Fibroblast of peridontal ligament (primary cell): ENCODE results near the gene ZNF768.
"Not testable (repeated sequence)": the region's sequence is repeated elsewhere in the genome, so short reads cannot be mapped to it uniquely, and the experiment has no call there.

Source experiments
- DNase-seq: peaks from one replicate; pipeline ENCODE4 v3.0.0-alpha.2; 2010; ENCODE audit errors: extremely low read depth

Gene ZNF768

GRCh38 chr16:30510376-30510938, 15.9 kb downstream of the ZNF768 start:
- DNase-seq, result no peak

DNA sequence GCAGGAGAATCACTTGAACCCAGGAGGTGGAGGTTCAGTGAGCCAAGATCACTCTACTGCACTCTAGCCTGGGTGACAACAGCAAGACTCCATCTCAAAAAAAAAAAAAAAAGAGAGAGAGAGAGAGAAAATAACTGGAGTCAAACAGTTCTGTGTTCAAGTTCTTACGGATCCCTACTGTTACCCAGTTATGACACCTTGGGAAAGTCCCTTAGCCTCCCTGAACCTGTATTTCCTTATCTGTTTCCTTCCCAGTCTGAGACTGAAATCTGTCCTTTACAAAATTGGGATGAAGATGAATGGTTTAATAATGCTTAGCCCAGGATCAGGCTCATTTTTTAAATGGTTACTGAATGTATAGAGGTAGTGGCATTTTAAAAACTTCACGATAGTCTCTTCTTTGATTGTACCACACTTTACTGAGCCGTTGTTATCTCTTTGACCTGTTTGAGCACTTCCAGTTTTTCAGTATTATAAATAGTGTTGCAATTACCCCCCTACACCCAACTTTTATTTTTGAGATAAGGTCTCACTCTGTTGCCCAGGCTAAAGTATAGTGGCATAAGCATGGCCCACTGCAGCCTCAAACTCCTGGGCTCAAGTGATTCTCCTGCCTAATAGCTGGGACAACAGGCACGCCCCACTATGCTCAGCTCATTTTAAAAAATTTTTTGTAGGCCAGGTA, 17.1 kb downstream of the ZNF768 start:
- DNase-seq, result no peak

GRCh38 chr16:30503403-30504296, 22.7 kb downstream of the ZNF768 start:
- no peak for DNase-seq

- no peak for DNase-seq
Observed at GRCh38 chr16:30499284-30499683, 27.1 kb downstream of the ZNF768 start.

DNA sequence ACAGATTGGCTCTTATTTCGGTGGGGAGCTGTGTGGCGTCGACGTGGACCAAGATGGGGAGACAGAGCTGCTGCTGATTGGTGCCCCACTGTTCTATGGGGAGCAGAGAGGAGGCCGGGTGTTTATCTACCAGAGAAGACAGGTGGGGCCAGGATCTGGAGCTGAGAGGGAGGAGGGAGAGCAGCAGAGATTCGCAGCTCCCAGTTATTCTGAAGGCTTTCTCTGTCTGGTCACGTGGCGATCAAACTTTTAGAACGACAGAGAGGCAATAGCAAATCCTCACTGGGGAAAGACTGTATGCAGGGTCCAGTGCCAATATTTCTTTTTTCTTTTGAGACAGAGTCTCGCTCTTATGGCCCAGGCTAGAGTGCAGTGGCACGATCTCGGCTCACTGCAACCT, 31.7 kb downstream of the ZNF768 start:
- no peak for DNase-seq

DNA sequence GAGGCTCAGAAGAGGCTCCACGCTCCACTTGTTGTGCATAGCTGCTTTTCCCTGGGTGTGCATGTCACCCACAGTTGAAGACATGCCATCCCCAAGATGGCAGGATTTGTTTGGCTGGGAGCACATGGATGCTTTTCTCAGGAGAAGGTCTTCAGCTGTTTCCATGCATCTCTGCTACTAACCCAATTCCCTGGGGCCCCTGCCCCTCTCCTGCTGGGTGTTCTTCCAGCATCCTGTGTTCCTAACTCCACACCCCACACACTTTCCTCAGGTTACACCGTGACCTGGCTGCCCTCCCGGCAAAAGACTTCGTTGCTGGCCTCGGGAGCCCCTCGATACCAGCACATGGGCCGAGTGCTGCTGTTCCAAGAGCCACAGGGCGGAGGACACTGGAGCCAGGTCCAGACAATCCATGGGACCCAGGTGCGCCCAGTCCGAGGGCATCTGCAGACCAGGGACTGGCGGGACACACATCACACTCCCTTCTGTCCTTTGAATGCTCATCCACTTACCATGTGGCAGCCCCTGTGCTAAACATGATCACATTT, 32.4 kb downstream of the ZNF768 start:
- DNase-seq, result no peak

GRCh38 chr16:30491744-30492308, 34.5 kb downstream of the ZNF768 start:
- DNase-seq, result peak; percentile 72

GRCh38 chr16:30491229-30491628, 35.1 kb downstream of the ZNF768 start:
- DNase-seq, result no peak

GRCh38 chr16:30490210-30490609, 36.2 kb downstream of the ZNF768 start:
- DNase-seq, result peak; percentile 16

- no peak for DNase-seq
Observed at GRCh38 chr16:30488764-30489605, 37.4 kb downstream of the ZNF768 start.

DNA sequence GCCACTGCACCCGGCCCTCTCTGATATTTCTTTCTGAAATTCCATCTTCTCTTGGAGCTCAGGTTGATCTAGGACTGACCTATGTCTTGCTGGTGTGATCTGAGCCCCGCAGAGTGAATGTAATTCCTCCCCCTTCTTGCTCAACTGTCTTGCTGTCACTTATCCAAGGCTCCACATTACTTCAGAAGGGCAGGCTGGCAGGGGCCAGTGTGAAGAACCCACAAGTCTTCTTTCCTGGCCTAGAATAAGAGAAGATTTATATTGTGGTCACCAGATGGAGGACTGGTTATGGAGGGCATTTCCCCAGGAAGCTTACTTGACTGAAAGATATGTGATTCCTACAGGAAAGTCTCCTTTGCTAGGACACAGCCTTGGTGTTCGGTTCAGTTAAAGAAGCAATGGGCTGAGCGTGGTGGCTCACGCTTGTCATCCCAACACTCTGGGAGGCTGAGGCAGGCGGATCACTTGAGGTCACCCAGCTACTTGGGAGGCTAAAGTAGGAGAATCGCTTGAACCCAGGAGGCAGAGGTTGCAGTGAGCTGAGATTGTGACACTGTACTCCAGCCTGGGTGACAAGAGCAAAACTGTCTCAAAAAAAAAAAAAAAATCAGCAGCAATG, 40.4 kb downstream of the ZNF768 start:
- peak; percentile 21 for DNase-seq

GRCh38 chr16:30484887-30485286, 41.5 kb downstream of the ZNF768 start:
- no peak for DNase-seq

GRCh38 chr16:30482366-30482765, 44.0 kb downstream of the ZNF768 start:
- no peak for DNase-seq

DNA sequence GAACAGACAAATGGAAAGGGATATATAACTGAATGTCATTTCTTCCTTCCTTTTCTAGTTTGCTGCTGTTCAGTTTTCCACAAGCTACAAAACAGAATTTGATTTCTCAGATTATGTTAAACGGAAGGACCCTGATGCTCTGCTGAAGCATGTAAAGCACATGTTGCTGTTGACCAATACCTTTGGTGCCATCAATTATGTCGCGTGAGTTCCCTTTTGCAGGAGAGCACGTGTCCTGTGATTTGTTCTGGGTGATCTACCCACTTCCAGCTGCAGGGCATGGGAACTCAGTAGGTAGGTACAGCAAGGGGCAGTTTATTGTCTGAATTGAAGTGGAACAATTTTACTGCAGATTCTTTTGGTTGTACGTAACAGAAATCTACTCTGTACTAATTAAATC, 45.0 kb downstream of the ZNF768 start:
- DNase-seq, result no peak

DNA sequence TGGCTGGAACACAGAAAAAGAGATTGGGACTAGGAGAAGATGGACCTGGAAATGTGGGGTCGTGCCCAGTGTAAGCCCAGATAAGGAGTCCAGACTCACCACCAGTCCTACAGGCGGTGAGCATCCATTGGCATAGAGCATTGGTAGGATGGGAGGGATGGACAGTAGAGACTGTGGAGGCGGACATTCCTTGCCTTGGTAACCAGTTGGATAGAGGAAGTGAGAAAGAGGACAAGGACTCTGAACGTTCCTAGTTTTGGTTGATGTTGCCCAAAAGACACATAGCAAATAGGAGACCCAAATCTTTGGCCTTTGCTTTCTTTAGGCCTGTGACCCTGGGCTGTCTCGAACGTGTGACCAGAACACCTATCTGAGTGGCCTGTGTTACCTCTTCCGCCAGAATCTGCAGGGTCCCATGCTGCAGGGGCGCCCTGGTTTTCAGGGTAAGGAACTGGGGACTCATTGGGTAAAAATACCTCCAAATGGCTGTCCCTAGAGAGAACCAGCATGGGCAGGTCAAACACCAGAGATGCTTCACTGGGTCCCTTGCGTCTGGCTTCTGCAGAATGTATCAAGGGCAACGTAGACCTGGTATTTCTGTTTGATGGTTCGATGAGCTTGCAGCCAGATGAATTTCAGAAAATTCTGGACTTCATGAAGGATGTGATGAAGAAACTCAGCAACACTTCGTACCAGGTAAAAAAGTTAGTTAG, 47.4 kb downstream of the ZNF768 start:
- no peak for DNase-seq

GRCh38 chr16:30477773-30478172, 48.6 kb downstream of the ZNF768 start:
- DNase-seq, result not testable (repeated sequence)

DNA sequence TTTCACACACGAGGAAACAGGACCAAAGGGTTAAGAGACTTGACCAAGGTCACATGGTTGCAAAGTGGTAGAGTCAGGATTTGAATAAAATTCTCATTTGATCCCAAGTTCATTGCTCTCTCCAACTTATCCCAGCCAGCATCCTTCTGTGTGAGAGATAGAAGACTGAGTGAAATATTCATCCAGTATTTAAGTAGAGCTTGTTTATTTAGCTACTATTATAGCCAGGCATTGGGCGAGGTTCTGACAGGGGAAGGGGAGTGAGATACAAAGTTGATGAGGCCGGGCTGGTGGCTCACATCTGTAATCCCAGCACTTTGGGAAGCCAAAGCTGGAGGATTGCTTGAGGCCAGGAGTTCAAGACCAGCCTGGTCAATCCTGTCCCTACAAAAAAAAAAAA, 49.4 kb downstream of the ZNF768 start:
- DNase-seq, result no peak

DNA sequence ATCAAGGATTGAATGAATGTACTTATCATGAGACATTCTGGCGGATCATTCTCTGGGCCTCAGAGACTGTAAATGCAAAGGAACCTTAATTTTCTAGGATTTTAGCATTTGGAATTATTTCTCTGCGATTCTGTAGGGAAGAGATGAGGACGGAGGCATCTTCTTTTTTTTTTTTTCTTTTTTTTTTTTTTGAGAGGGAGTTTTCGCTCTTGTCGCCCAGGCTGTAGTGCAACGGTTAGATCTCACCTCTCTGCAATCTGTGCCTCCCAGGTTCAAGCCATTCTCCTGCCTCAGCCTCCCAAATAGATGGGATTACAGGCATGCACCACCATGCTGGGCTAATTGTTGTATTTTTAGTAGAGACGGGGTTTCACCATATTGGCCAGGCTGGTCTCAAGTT, 51.7 kb downstream of the ZNF768 start:
- no peak for DNase-seq

GRCh38 chr16:30474074-30474452, 52.3 kb downstream of the ZNF768 start:
- no peak for DNase-seq
